K562 (cell line): ENCODE data around the gene SEC61A2. TPM values are rescaled to one million over a fixed set of nuclear protein-coding genes. Genes with fewer than 3 reads are reported as not detected.

Experiments
- CREB1 ChIP-seq, 2 experiments: sonication (generic) in 1 of 2; formaldehyde crosslinking in 1 of 2; IDR thresholded peaks; 2 replicates each; pipeline versions ENCODE4 v1.6.1 to v1.8.0; 2012 to 2022; ENCODE audit warnings: inconsistent platforms in 1 of 2, mild to moderate bottlenecking in 1 of 2, missing genetic modification reagents in 1 of 2, moderate library complexity in 1 of 2
- FOXP1 ChIP-seq: sonication (generic); formaldehyde crosslinking; IDR thresholded peaks from 2 replicates; pipeline ENCODE4 v1.8.0; 2022; ENCODE audit warnings: mild to moderate bottlenecking, missing genetic modification reagents
- HOXB6 ChIP-seq: fragments of 250-450 bp; sonication (Bioruptor Pico); IDR thresholded peaks from 2 replicates; pipeline ENCODE4 v1.5.1; 2022; ENCODE audit warnings: mild to moderate bottlenecking, borderline replicate concordance
- KDM2B ChIP-seq: fragments of 250-450 bp; sonication (Bioruptor Pico); IDR thresholded peaks from 2 replicates; pipeline ENCODE4 v1.8.0; 2021; ENCODE audit warnings: mild to moderate bottlenecking, moderate library complexity
- POLR2G ChIP-seq: fragments of 200-400 bp; formaldehyde crosslinking; IDR thresholded peaks from 2 replicates; pipeline ENCODE4 v1.6.1; 2017; ENCODE audit warnings: low read depth, mild to moderate bottlenecking, antibody characterized with exemption, low read length, moderate library complexity
- ZC3H8 ChIP-seq: fragments of 450-650 bp; IDR thresholded peaks from 2 replicates; pipeline ENCODE4 v1.6.1; 2017
- polyA plus RNA-seq, 8 experiments: library from polyadenylated mRNA; depleted of rRNA in 4 of 8; stranded (reverse) in 5 of 8; unstranded in 3 of 8; fragments of >200 nt; fragmentation: Nextera tagmentation in 2 of 8; fragmentation: Illumina TruSeq in 1 of 8; extraction: Ambion mirVana in 2 of 8; extraction: Trizol in 1 of 8; gene quantifications; 2 replicates each; pipeline versions ENCODE4 v1.2.1 to v1.2.3, GENCODE V29; 2011 to 2014; ENCODE audit warnings: inconsistent platforms in 1 of 8, missing spikeins in 1 of 8
- total RNA-seq, 7 experiments: library from RNA; depleted of rRNA in 6 of 7; stranded (reverse); fragments of >200 nt in 6 of 7; fragmentation: Illumina TruSeq in 2 of 7; extraction: Trizol in 2 of 7; gene quantifications; 2 replicates each; pipeline versions ENCODE4 v1.2.1 to v1.2.3, GENCODE V29; 2011 to 2021; ENCODE audit warnings: low replicate concordance in 1 of 7
- TF ChIP-seq, protein P1 (sequence below): fragments of 450-650 bp; formaldehyde crosslinking; IDR thresholded peaks from 2 replicates; pipeline ENCODE4 v1.4.0; 2022; ENCODE audit warnings: missing genetic modification characterization
- TF ChIP-seq, protein P2 (sequence below): sonication (generic); formaldehyde crosslinking; IDR thresholded peaks from 2 replicates; pipeline ENCODE4 v1.8.0; 2022; ENCODE audit warnings: mild to moderate bottlenecking, missing genetic modification reagents, borderline replicate concordance
- TF ChIP-seq, protein P3 (sequence below): sonication (generic); formaldehyde crosslinking; IDR thresholded peaks from 2 replicates; pipeline ENCODE4 v1.8.0; 2022; ENCODE audit warnings: missing genetic modification reagents, mild to moderate bottlenecking, borderline replicate concordance
- TF ChIP-seq, protein P4 (sequence below): fragments of 250-450 bp; sonication (Bioruptor Pico); IDR thresholded peaks from 2 replicates; pipeline ENCODE4 v1.8.0; 2022; ENCODE audit warnings: moderate library complexity, mild to moderate bottlenecking, inconsistent platforms
- TF ChIP-seq, protein P5 (sequence below): fragments of 450-650 bp; IDR thresholded peaks from 2 replicates; pipeline ENCODE4 v1.7.1; 2018; ENCODE audit warnings: mild to moderate bottlenecking, low read depth; ENCODE audit not compliant: partially characterized antibody
- TF ChIP-seq, protein P6 (sequence below), 2 experiments: fragments of 450-650 bp in 1 of 2; IDR thresholded peaks; 2 replicates each; pipeline ENCODE4 v1.6.1; 2011 to 2017; ENCODE audit warnings: low read depth in 2 of 2, antibody characterized with exemption in 1 of 2, borderline replicate concordance in 1 of 2, low read length in 1 of 2, mild to moderate bottlenecking in 1 of 2, mixed read lengths in 1 of 2; ENCODE audit not compliant: control insufficient read depth in 1 of 2

The SEC61A2 gene
- total and polyA plus RNA-seq, 9 of the 15 experiments (the other 6 are each of a cell fraction or from before 2014, with no cell fraction given) = 1.2 to 9.7 (median 3.9) TPM

DNA sequence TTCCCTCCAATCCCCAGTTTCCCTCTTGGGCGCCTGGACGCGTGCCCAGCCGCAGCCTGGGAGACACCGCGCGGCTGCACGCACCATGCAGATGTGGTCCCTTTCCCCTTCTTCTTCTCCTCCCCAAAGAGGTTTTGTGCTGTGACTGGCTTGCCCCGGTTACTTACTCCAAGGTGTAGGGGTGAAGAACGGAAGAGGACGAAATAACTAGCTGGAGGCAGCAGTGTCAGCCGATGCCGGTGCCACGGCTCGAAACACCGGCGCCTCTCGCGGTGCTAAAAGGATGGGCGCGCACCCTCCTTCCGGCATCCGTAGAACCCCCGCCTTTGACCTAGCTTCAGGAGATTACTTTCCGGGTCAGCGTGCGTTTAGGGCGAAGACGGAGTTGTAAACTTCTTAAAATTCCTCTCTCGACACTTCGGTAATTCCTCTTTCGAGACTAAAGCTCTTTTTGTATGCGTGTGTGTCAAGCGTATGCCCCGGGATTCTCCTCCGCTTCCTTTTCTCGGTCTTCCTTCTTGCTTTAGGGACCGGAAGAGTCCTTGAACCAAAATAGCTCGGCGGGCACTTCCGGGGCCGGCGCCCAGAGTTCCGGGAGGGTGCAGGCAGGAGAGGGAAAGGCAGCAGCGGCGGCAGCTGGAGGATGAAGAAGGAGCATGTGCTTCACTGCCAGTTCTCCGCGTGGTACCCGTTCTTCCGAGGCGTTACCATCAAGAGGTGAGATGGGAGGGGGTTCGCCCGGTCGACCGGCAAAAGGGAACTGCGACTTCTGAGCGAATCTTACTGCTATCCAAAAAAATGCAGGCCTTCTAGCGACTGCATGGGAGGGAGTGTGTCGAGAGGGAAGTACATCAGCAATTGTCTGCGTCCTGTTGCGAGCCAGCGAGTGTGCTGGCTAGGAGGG, 66.4 kb downstream of the SEC61A2 start, which contains the start of the genes CDC123 and NUDT5 (continued):
- TF ChIP-seq, protein P1, sequence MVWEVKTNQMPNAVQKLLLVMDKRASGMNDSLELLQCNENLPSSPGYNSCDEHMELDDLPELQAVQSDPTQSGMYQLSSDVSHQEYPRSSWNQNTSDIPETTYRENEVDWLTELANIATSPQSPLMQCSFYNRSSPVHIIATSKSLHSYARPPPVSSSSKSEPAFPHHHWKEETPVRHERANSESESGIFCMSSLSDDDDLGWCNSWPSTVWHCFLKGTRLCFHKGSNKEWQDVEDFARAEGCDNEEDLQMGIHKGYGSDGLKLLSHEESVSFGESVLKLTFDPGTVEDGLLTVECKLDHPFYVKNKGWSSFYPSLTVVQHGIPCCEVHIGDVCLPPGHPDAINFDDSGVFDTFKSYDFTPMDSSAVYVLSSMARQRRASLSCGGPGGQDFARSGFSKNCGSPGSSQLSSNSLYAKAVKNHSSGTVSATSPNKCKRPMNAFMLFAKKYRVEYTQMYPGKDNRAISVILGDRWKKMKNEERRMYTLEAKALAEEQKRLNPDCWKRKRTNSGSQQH (CRISPR knock-in tag) = no peak
- 0 out of 2 replicates have a peak, but pooled peaks have one; percentile 32 for TF ChIP-seq CREB1 (IDR thresholded peaks at IDR 0.05)
- no peak; the same call in 1 of the 2 replicates for TF ChIP-seq CREB1 (CRISPR knock-in tag; IDR thresholded peaks at IDR 0.05)
- TF ChIP-seq, protein P2, sequence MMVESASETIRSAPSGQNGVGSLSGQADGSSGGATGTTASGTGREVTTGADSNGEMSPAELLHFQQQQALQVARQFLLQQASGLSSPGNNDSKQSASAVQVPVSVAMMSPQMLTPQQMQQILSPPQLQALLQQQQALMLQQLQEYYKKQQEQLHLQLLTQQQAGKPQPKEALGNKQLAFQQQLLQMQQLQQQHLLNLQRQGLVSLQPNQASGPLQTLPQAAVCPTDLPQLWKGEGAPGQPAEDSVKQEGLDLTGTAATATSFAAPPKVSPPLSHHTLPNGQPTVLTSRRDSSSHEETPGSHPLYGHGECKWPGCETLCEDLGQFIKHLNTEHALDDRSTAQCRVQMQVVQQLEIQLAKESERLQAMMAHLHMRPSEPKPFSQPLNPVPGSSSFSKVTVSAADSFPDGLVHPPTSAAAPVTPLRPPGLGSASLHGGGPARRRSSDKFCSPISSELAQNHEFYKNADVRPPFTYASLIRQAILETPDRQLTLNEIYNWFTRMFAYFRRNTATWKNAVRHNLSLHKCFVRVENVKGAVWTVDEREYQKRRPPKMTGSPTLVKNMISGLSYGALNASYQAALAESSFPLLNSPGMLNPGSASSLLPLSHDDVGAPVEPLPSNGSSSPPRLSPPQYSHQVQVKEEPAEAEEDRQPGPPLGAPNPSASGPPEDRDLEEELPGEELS (CRISPR knock-in tag) = 0 out of 2 replicates have a peak, but pooled peaks have one; percentile 65
- TF ChIP-seq HOXB6 (CRISPR knock-in tag) = no peak
- peak; percentile 51; the same call in 1 of the 2 replicates for TF ChIP-seq FOXP1 (CRISPR knock-in tag)
- TF ChIP-seq, protein P3, sequence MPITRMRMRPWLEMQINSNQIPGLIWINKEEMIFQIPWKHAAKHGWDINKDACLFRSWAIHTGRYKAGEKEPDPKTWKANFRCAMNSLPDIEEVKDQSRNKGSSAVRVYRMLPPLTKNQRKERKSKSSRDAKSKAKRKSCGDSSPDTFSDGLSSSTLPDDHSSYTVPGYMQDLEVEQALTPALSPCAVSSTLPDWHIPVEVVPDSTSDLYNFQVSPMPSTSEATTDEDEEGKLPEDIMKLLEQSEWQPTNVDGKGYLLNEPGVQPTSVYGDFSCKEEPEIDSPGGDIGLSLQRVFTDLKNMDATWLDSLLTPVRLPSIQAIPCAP = no peak
- TF ChIP-seq ZC3H8 = 0 out of 2 replicates have a peak, but pooled peaks have one; percentile 58
- TF ChIP-seq KDM2B (CRISPR knock-in tag) = no peak
- TF ChIP-seq, protein P4, sequence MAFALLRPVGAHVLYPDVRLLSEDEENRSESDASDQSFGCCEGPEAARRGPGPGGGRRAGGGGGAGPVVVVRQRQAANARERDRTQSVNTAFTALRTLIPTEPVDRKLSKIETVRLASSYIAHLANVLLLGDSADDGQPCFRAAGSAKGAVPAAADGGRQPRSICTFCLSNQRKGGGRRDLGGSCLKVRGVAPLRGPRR (CRISPR knock-in tag) = no peak
- peak; percentile 83 for TF ChIP-seq POLR2G
- TF ChIP-seq, protein P5, sequence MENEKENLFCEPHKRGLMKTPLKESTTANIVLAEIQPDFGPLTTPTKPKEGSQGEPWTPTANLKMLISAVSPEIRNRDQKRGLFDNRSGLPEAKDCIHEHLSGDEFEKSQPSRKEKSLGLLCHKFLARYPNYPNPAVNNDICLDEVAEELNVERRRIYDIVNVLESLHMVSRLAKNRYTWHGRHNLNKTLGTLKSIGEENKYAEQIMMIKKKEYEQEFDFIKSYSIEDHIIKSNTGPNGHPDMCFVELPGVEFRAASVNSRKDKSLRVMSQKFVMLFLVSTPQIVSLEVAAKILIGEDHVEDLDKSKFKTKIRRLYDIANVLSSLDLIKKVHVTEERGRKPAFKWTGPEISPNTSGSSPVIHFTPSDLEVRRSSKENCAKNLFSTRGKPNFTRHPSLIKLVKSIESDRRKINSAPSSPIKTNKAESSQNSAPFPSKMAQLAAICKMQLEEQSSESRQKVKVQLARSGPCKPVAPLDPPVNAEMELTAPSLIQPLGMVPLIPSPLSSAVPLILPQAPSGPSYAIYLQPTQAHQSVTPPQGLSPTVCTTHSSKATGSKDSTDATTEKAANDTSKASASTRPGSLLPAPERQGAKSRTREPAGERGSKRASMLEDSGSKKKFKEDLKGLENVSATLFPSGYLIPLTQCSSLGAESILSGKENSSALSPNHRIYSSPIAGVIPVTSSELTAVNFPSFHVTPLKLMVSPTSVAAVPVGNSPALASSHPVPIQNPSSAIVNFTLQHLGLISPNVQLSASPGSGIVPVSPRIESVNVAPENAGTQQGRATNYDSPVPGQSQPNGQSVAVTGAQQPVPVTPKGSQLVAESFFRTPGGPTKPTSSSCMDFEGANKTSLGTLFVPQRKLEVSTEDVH = peak; percentile 96
- TF ChIP-seq, protein P6, sequence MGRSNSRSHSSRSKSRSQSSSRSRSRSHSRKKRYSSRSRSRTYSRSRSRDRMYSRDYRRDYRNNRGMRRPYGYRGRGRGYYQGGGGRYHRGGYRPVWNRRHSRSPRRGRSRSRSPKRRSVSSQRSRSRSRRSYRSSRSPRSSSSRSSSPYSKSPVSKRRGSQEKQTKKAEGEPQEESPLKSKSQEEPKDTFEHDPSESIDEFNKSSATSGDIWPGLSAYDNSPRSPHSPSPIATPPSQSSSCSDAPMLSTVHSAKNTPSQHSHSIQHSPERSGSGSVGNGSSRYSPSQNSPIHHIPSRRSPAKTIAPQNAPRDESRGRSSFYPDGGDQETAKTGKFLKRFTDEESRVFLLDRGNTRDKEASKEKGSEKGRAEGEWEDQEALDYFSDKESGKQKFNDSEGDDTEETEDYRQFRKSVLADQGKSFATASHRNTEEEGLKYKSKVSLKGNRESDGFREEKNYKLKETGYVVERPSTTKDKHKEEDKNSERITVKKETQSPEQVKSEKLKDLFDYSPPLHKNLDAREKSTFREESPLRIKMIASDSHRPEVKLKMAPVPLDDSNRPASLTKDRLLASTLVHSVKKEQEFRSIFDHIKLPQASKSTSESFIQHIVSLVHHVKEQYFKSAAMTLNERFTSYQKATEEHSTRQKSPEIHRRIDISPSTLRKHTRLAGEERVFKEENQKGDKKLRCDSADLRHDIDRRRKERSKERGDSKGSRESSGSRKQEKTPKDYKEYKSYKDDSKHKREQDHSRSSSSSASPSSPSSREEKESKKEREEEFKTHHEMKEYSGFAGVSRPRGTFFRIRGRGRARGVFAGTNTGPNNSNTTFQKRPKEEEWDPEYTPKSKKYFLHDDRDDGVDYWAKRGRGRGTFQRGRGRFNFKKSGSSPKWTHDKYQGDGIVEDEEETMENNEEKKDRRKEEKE (IDR thresholded peaks at IDR 0.05; ENCODE audit: borderline replicate concordance in 1 of 2, control insufficient read depth in 1 of 2, low read depth in 2 of 2, low read length in 1 of 2) = peak in 1 of 2 experiments; percentile 85; a peak in 1 of 4 replicates
